GM18526 (cell line): ENCODE results near the gene KIF6.

Source experiments
- POLR2A ChIP-seq: IDR thresholded peaks from 3 replicates; pipeline ENCODE4 v1.6.1; 2011; ENCODE audit not compliant: insufficient read length; ENCODE audit errors: extremely low read depth

The KIF6 gene

GRCh38 chr6:39494998-39495397 is 230.2 kb downstream of the KIF6 start:
- TF ChIP-seq POLR2A = no peak

GRCh38 chr6:39493777-39494176 is 231.4 kb downstream of the KIF6 start:
- TF ChIP-seq POLR2A = no peak

GRCh38 chr6:39493174-39493573 is 232.0 kb downstream of the KIF6 start:
- no peak for TF ChIP-seq POLR2A

- no peak for TF ChIP-seq POLR2A
These were observed 235.1 kb downstream of the KIF6 start for GRCh38 chr6:39490108-39490507.

GRCh38 chr6:39488255-39488879 is 236.8 kb downstream of the KIF6 start:
- no peak for TF ChIP-seq POLR2A

GRCh38 chr6:39484276-39484675 is 240.9 kb downstream of the KIF6 start:
- no peak for TF ChIP-seq POLR2A

GRCh38 chr6:39476670-39477069 is 248.5 kb downstream of the KIF6 start:
- no peak for TF ChIP-seq POLR2A

GRCh38 chr6:39476151-39476550 is 249.1 kb downstream of the KIF6 start:
- TF ChIP-seq POLR2A = no peak

- TF ChIP-seq POLR2A = no peak
These were observed 253.1 kb downstream of the KIF6 start for GRCh38 chr6:39471954-39472659.

GRCh38 chr6:39470506-39470905 is 254.7 kb downstream of the KIF6 start:
- TF ChIP-seq POLR2A = no peak

- no peak for TF ChIP-seq POLR2A
These were observed 256.8 kb downstream of the KIF6 start for GRCh38 chr6:39468385-39468784.

GRCh38 chr6:39466631-39467030 is 258.6 kb downstream of the KIF6 start:
- no peak for TF ChIP-seq POLR2A

GRCh38 chr6:39465539-39465938 is 259.7 kb downstream of the KIF6 start:
- no peak for TF ChIP-seq POLR2A

GRCh38 chr6:39464067-39464466 is 261.1 kb downstream of the KIF6 start:
- no peak for TF ChIP-seq POLR2A

- TF ChIP-seq POLR2A = no peak
These were observed 271.2 kb downstream of the KIF6 start for GRCh38 chr6:39453956-39454524.

- TF ChIP-seq POLR2A = no peak
These were observed 272.0 kb downstream of the KIF6 start for GRCh38 chr6:39453241-39453640.

- no peak for TF ChIP-seq POLR2A
These were observed 272.7 kb downstream of the KIF6 start for GRCh38 chr6:39452306-39453145.
